NCI-H2107 (cell line): ENCODE data around the gene MELTF.

ENCODE experiments used
- DNase-seq: peaks from one replicate; lab custom pipeline; 2025; lab: John Stamatoyannopoulos, UW

The MELTF gene

DNA sequence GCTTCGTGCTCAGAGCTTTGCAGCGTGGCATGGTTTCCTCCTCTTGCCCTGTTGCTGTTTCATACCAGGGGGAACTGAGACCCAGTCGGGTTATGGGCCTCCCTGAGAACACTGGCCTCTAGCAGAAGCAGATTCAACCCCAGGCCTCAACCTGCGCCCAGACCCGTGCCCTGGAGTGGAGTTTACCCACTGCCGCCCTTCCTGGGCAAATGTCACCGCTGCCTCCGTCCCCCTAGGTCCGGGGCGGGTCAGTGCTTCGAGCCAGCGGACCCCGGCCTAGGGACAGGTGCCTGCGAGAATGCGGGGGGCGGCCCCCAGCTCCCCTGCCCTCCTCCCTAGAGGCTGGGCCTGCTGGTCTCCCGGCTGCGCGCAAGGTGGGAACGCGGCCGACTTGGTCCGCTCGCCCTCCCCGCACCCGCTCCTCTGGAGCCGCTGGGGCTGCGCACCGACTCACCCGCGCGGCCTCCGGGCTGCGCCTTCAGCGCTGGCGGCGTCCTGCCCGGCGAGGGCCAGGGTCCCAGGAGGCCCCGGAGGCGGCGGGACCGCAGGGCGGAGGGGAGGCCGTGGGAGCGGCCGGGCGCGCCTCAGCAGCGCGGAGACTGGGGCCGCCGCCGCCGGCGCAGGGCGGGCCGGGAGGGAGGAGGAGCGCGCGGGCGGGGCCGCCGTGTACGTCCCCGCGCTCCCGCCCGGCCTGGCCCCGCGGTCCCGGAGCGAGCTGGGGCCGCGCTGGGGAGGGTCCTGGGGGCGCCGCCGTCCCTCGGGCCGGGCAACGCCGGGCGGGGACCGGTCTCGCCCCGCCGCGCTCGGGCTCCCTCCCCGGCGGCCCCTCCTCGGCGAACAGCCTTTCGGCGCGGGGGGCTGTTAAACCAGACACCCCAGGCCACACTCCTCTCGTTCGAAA lies 61.1 kb downstream of the MELTF start, which contains the start of gene PIGZ:
Gene PIGZ, minus strand, starts transcription at position 601 of the 901 bp plus-strand sequence. CDS start 16,802 bp downstream, outside the sequence.
- DNase-seq, result peak; percentile 40

DNA sequence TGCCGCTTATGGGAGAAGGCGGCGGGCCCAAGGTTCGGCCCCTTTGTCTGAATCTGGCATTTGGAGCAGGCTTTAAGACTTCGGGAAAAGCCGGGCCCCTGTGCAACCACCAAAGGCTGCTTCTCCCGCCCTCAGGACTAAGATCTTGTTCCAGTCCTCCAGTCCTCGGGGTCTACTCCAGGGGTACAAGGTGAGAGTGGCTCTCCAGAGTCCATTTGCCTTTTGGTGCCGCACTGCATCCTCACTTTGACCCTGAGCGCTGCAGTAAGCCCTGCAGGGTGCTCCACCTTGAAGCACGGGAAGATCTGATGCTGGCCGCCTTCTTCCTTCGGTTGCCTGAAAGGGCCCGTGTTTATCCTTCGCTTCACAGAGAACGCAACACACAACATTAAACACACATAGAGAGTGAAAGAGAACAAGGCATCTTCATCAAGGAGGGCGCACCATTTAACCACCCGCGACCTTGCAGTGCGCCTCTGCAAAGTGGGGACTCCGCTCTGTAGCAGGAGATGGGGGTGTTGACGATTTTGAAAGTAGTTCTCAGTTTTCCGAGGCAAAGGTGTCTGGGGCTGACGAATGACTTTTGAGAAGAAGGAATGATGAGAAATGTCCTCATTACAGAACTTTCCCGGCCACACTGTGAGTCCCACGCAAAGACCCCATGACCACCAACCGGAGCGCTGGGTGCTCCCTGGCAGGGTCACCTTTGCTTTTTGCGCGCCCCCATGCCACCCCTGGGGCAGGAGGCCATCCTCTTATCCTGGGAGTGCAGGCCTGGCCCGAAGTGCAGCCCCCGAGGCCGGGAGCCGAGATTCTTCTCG lies 62.0 kb downstream of the MELTF start:
- DNase-seq, result no peak

DNA sequence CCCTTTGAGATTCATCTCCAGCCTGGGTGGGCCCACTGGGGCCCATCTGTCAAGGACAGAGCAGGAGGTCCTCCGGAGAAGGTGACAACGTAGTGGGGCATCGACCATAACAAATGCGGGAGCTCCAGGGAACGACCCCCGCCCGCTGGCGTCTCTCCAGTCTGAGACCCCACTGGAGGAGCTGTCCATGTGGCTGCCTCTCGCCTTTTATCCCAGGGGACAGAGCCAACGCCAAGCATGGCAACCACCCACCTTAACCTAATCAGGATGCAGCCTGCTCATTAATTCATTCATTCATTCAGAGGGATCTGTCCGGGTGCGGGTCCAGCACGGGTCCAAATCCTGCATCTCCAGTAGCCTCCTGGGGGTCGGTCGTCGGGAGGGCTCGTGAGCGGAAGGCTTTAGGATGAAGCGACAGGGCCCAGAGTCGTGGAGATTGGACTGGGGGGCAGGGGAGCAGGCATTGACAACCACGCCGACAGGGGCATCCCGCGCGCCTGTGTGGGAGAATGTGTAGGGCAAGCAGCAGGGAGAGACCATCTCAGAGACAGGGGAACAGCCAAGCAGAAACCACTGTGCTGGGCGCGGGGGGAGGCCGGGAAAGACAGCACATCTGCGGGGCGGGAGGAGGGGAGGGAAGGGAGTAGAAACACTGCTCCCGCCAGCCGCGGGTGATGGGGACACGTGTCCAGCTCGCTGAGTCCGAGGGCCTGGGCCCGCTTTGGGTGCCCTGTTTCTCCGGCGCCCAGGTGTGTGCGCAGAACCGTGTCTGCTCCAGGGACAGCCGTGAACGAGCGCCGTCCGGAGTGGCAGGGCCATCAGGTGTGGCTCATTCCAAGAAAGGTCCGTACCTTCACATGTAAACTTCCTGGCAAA lies 62.9 kb downstream of the MELTF start:
- DNase-seq, result no peak

DNA sequence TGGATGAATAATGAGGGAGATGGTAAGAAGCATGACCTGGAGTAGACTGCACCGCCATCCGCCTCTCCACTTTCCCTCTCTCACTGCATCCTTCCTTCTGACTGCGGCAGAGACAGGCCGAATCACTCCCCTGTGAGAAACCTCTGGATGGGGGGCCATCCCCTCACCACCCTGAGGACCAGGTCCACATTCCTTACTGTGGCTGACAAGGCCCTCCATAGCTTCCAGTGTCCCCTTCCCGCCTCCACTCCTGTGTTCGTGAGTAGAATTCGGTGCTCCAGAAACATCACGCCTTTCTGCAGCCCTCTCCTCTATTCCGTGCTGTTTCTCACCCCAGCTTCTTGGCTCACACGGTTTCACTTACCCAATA lies 63.8 kb downstream of the MELTF start:
- no peak for DNase-seq

DNA sequence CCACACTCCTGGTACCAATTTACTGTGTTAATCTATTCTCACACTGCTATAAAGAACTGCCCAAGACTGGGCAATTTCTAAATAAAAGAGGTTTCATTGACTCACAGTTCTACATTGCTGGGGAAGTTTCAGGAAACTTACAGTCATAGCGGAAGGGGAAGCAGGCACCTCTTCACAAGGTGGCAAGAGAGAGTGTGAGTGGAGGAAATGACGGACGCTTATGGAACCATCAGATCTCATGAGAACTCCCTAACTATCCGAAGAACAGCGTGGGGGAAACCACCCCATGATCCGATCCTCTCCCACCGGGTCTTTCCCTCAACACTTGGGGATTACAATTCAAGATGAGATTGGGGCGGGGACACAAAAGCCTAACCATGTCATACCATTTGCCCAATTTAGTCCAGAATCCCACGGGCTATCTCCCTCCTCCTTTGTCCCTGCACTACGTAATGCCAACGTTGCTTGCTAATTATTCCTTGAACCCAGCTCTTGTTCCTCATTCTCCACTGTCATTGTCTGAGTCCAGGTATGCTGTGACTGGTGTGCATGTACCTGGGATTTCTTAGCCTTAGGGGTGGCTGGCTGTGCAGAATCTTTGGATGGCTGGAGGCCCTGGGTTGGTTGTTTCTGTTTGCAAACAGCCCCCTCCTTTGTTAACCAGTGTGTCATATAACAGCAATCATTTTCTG lies 64.4 kb downstream of the MELTF start:
- DNase-seq, result no peak

DNA sequence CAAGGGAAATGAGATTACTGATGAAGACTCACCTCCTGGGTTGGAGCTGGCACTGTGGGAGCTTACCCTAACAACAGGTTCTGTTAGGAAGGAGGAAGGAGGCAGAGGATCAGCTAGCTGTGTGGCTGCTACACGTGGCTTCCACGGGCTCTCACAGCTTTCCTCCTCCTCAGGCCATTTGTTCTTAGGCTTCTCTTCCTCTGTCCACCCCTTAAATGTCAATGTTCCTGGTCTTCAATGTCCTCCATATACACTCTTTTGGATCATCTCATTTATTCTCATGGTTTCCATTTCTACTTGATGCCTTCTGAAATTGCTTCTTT lies 66.0 kb downstream of the MELTF start:
- no peak for DNase-seq

DNA sequence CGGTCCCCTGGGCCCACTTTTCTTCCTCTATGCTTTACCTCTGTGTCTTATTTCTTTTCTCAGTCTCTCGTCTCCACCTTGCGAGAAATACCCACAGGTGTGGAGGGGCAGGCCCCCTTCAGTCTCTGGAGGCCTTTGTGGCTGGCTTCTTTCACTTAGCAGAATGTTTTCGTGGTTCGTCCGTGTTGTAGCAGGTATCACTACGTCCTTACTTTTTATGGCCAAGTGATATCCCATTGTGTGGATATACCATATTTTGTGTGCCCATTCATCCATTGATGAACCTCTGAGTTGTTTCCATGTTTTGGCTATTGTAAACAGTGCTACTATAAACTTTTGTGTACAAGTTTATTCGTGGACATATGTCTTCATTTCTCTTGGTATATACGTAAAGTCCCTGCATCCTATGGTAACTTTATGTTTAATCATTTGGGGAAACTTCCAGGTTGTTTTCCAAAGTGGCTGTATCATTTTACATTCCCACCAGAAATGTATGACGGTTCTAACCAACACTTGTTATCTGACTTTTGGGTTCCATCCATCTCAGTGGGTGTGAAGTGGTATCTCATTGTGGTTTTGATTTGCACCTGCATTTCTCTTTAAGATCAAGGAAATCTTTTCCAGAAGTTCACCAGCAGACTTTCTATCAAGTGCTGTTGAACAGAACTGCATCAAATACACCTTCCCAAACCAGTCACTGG lies 66.5 kb downstream of the MELTF start:
- DNase-seq, result no peak

DNA sequence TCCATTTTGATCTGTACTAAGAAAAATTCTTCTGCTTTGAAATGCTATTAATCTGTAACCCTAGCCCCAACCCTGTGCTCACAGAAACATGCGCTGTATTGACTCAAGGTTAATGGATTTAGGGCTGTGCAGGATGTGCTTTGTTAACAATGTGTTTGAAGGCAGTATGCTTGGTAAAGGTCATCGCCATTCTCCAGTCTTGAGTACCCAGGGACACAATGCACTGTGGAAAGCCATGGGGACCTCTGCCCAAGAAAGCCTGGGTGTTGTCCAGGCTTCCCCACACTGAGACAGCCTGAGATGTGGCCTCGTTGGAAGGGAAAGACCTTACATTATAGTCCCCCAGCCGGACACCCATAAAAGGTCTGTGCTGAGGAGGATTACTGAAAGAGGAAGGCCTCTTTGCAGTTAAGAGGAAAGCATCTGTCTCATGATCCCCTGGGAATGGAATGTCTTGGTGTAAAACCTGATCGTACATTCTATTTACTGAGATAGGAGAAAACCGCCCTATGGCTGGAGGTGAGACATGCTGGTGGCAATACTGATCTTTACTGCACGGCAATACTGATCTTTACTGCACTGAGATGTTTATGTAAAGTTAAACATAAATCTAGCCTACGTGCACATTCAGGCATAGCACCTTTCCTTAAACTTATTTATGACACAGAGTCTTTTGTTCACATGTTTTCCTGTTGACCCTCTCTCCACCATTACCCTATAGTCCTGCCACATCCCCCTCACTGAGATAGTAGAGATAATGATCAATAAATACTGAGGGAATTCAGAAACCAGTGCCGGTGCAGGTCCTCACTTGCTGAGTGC lies 67.3 kb downstream of the MELTF start:
- DNase-seq, result no peak

DNA sequence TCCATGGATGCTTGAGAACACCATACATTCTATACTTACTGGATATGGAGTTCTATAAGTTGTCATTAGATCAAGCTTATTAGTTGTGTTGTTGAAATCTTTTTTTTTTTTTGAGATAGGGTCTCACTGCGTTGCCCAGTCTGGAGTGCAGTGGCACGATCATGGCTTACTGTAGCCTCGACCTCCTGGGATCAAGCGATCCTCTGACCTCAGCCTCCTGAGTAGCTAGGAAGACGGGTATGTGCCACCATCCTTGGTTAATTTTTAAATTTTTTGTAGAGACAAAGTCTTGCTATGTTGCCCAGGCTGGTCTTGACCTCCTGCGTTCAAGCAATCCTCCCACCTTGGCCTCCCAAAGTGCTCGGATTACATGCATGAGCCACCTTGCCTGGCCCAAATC lies 74.8 kb downstream of the MELTF start:
- no peak for DNase-seq
